ENCODE data around the gene ACYP2. TPM values are rescaled to one million over a fixed set of nuclear protein-coding genes. Genes with fewer than 3 reads are reported as not detected.

Gene ACYP2
- total RNA-seq, 2 donors from 2014 or later: 13.6 to 14.1 TPM

DNA sequence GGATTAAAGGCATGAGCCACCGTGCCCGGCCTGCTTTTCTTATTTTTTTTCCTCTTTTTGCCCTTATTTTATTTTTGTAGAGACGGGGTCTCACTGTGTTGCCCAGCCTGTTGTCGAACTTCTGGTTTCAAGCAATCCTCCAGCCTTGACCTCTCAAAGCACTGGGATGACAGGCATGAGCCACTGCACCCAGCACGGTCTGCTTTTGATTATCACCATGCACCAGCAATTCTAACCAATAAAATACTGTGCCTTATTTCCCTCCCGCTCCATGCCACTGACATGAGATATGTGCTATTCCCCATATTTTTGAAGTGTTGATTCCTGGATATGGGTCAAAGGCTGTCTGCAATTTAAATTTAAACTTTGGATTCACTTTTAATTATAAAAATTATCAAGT, 42.9 kb downstream of the ACYP2 start:
- no peak for TF ChIP-seq CTCF (IDR thresholded peaks at IDR 0.05)
- Histone ChIP-seq H3K36me3 (no peaks in the 10 kb centered on the region), H3K4me3 (no peak overlapping the region), H3K9me3 (no peaks in the 10 kb centered on the region), H3K27me3 (no peaks in the 10 kb centered on the region), H3K9ac (ENCODE audit: low read depth in 2 of 2, low read length in 2 of 2) (no peak overlapping the region), H3K27ac (no peak overlapping the region), H3K4me1 (no peaks in the 10 kb centered on the region)
- no peak for DNase-seq
- intact Hi-C loops (cut with DNase I): no loop called here

- Histone ChIP-seq H3K9me3 (no peaks in the 10 kb centered on the region), H3K4me3 (no peak overlapping the region), H3K36me3 (no peaks in the 10 kb centered on the region), H3K4me1 (no peaks in the 10 kb centered on the region), H3K9ac (ENCODE audit: low read depth in 2 of 2, low read length in 2 of 2) (no peak overlapping the region), H3K27ac (no peak overlapping the region), H3K27me3 (no peaks in the 10 kb centered on the region)
- no peak for TF ChIP-seq CTCF (IDR thresholded peaks at IDR 0.05)
- intact Hi-C loops (cut with DNase I): no loop called here
- DNase-seq: no peak
Measured at GRCh38 chr2:54161660-54162424, 46.4 kb downstream of the ACYP2 start.

DNA sequence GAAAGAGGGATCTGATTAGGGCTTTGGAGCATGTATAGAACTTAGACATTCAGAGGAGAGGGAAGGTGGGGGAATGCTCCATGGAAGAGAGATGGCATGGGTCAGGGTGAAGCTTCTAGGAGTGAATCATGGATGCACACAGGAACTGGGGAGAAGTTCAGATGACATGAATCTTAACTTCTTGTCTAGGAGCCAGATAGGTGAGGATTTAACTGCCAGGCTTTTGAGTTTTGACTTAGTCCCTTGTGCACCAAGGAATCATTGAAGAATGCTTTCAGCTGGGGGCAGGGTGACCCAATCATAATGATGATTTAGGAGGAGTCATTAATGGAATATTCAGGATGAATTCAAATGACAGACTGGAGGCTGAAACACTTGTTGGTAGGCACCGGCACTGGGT, 48.7 kb downstream of the ACYP2 start:
- Histone ChIP-seq H3K9me3 (no peaks in the 10 kb centered on the region), H3K4me1 (no peaks in the 10 kb centered on the region), H3K4me3 (no peak overlapping the region), H3K9ac (ENCODE audit: low read depth in 2 of 2, low read length in 2 of 2) (no peak overlapping the region), H3K27ac (no peak overlapping the region), H3K36me3 (no peaks in the 10 kb centered on the region), H3K27me3 (no peaks in the 10 kb centered on the region)
- TF ChIP-seq CTCF (IDR thresholded peaks at IDR 0.05): no peak
- no peak for DNase-seq
- intact Hi-C loops (cut with DNase I): no loop called here

DNA sequence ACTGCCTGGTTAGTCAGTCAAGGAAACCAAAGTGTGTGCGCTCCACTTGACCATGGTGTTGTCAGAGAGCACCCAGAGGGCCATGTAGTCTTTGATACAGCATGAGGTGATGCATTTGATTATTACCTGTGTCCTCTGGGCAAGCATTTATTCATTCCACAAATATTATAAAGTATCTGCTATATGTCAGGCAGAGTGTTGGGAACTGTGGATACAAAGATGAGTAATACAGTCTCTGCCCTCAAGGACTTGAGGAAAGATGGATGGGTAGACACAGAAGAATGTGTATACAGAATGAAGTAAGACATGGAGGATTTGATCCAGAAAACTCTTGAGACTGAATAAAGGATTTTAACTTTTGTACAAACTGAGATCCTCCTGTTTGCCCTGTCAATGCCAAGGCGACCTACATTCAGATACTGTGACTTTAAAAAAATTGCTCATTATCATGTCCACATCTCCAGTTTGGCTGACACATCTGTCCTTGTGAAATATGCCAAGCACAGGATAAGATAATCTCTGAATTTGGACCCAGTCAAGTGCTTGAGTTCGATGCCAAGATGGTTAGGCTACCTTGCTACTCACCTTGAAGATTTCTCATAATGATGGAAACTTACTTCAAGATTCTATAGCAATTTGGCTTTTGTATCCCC, 50.8 kb downstream of the ACYP2 start:
- Histone ChIP-seq H3K27me3 (no peaks in the 10 kb centered on the region), H3K4me3 (no peak overlapping the region), H3K4me1 (no peaks in the 10 kb centered on the region), H3K9me3 (no peaks in the 10 kb centered on the region), H3K36me3 (no peaks in the 10 kb centered on the region), H3K27ac (no peak overlapping the region), H3K9ac (ENCODE audit: low read depth in 2 of 2, low read length in 2 of 2) (no peak overlapping the region)
- intact Hi-C loops (cut with DNase I): no loop called here
- TF ChIP-seq CTCF (IDR thresholded peaks at IDR 0.05): no peak
- no peak for DNase-seq

DNA sequence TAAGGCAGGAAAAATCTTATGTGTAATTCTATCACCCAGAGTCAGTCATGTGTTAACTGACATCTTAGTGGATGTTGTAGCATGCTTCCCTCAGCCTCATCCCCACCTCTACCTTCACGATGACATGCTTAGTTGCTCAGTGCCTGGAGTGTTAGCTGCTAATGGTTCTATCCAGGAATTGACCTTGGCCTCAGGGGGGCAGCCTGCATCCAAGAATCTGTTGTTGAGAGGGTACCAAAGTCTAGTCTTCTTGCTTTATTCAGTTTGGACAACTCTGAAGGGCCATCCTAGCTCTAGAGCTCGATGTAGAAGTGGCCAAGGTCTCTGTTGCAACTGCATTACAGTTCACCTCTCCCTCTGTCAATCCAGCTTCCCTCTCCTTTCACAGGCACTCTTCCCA, 61.2 kb downstream of the ACYP2 start:
- peak; percentile 22 for DNase-seq
- Histone ChIP-seq H3K9me3 (no peaks in the 10 kb centered on the region), H3K9ac (ENCODE audit: low read depth in 2 of 2, low read length in 2 of 2) (no peak overlapping the region), H3K4me3 (no peak overlapping the region), H3K36me3 (no peaks in the 10 kb centered on the region), H3K27ac (no peak overlapping the region), H3K27me3 (no peaks in the 10 kb centered on the region), H3K4me1 (no peaks in the 10 kb centered on the region)
- no peak for TF ChIP-seq CTCF (IDR thresholded peaks at IDR 0.05)
- intact Hi-C loops (cut with DNase I): loop anchor here (10.0 kb wide), 1 partner anchor 528 kb away; no protein-coding TSS in a partner anchor

Measured in colonic mucosa (tissue), 4 donors.